ENCODE data around the gene ETDA.

GRCh38 chrX:135287266-135287823, 35.5 kb downstream of the ETDA start:
- TF ChIP-seq, protein P1, sequence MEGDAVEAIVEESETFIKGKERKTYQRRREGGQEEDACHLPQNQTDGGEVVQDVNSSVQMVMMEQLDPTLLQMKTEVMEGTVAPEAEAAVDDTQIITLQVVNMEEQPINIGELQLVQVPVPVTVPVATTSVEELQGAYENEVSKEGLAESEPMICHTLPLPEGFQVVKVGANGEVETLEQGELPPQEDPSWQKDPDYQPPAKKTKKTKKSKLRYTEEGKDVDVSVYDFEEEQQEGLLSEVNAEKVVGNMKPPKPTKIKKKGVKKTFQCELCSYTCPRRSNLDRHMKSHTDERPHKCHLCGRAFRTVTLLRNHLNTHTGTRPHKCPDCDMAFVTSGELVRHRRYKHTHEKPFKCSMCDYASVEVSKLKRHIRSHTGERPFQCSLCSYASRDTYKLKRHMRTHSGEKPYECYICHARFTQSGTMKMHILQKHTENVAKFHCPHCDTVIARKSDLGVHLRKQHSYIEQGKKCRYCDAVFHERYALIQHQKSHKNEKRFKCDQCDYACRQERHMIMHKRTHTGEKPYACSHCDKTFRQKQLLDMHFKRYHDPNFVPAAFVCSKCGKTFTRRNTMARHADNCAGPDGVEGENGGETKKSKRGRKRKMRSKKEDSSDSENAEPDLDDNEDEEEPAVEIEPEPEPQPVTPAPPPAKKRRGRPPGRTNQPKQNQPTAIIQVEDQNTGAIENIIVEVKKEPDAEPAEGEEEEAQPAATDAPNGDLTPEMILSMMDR (IDR thresholded peaks at IDR 0.05) = no peak
- TF ChIP-seq POLR2A (IDR thresholded peaks at IDR 0.05; ENCODE audit: low read depth) (no peak), POLR2AphosphoS5 (IDR thresholded peaks at IDR 0.05) (no peak)

Measured in esophagus muscularis mucosa (tissue), 3 donors.